Measurements from ENCODE around the gene PAK5.

Gene PAK5

DNA sequence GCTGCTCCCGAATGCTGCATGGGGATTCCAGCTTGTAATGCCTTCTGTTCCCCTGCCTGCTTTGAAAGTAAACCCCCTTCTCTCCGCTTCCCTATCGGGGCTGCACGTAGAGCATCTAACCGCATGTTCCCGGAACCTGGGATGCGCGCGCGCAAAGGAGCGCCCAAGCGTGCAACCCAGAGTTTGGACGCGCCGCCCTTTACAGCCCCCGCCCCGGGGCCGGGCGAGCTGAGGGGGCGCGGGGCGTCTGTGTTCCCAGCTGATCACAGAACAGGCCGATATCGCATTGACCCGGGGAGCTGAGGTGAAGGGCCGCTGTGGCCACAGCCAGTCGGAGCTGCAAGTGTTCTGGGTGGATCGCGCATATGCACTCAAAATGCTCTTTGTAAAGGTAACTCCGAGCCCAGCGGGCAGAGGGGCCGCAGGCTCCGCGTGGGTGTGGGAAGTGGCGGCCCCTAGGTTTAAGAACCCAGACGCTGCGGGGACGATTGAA lies 323.1 kb downstream of the PAK5 start:
- Histone ChIP-seq H3K27ac (no peak overlapping the region), H3K9ac (no peak overlapping the region), H3K4me2 (ENCODE audit: low read length) (no peak overlapping the region), H3K27me3 (ENCODE audit: control insufficient read depth, insufficient read depth, low read length) (no peaks in the 10 kb centered on the region), H3K79me2 (no peaks in the 10 kb centered on the region), H3K9me3 (ENCODE audit: control insufficient read depth, low read length) (no peaks in the 10 kb centered on the region), H3K36me3 (ENCODE audit: control insufficient read depth, insufficient read depth, low read length) (no peaks in the 10 kb centered on the region), H2AFZ (no peak overlapping the region), H3K4me3 (ENCODE audit: low read depth, low read length) (no peak overlapping the region), H3K4me1 (no peaks in the 10 kb centered on the region)
- TF ChIP-seq, protein P1, sequence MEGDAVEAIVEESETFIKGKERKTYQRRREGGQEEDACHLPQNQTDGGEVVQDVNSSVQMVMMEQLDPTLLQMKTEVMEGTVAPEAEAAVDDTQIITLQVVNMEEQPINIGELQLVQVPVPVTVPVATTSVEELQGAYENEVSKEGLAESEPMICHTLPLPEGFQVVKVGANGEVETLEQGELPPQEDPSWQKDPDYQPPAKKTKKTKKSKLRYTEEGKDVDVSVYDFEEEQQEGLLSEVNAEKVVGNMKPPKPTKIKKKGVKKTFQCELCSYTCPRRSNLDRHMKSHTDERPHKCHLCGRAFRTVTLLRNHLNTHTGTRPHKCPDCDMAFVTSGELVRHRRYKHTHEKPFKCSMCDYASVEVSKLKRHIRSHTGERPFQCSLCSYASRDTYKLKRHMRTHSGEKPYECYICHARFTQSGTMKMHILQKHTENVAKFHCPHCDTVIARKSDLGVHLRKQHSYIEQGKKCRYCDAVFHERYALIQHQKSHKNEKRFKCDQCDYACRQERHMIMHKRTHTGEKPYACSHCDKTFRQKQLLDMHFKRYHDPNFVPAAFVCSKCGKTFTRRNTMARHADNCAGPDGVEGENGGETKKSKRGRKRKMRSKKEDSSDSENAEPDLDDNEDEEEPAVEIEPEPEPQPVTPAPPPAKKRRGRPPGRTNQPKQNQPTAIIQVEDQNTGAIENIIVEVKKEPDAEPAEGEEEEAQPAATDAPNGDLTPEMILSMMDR (IDR thresholded peaks at IDR 0.05), result no peak

DNA sequence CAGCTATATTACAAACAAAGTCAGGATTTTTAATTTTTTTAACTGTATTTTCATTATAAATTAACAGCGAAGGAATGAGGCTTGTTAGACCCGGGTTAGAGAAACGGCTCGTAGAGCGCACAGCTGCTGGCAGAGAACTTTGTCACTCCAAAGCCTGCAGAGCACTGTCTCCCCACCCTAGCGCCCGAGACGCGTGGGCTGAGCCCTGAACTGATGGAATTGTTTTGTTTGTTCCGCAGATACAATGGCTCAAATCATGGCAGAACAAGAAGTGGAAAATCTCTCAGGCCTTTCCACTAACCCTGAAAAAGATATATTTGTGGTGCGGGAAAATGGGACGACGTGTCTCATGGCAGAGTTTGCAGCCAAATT lies 323.7 kb downstream of the PAK5 start:
- Histone ChIP-seq H3K4me3 (ENCODE audit: low read depth, low read length) (no peak overlapping the region), H3K27ac (no peak overlapping the region), H2AFZ (no peak overlapping the region), H3K4me1 (no peaks in the 10 kb centered on the region), H3K9me3 (ENCODE audit: control insufficient read depth, low read length) (no peaks in the 10 kb centered on the region), H3K4me2 (ENCODE audit: low read length) (no peak overlapping the region), H3K79me2 (no peaks in the 10 kb centered on the region), H3K27me3 (ENCODE audit: control insufficient read depth, insufficient read depth, low read length) (no peaks in the 10 kb centered on the region), H3K9ac (no peak overlapping the region), H3K36me3 (ENCODE audit: control insufficient read depth, insufficient read depth, low read length) (no peaks in the 10 kb centered on the region)
- TF ChIP-seq, protein P1 (IDR thresholded peaks at IDR 0.05), result no peak

DNA sequence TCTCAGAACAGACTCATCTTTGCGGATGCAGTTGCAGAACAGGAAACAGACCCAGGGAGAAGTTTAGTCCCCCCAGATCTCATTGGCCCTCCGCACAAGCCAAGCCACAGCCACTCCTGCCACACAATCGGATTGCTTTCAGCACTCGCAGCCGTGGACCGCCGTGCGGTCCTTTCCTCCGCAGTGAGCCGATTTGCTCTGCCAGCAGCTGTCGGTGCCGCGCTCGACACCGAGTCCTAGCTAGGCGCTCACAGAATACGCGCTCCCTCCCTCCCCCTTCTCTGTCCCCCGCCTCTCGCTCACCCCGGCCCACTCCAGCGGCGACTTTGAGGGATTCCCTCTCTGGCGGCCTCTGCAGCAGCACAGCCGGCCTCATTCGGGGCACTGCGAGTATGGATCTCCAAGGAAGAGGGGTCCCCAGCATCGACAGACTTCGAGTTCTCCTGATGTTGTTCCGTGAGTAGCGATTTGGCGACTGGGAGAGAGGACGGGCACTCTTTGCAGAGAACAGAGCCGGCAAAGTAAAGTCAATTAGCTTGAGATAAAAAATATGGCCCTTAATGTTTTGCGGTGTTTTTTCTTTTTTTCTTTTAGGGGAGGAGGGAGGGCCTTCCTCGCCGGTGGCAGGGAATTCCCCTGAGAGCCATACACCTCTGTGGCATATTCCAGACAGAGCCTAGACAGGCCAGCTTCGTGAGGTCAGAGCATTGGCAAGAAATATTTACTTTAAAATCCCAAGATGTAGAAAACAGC lies 324.2 kb downstream of the PAK5 start, which contains the start of gene LAMP5:
TSS of gene LAMP5 (plus strand) at position 130 of the 753 bp plus-strand sequence. CDS start at position 393, 263 bp downstream.
- H3K27ac ChIP-seq, result no peak within 1 kb of the TSS

DNA sequence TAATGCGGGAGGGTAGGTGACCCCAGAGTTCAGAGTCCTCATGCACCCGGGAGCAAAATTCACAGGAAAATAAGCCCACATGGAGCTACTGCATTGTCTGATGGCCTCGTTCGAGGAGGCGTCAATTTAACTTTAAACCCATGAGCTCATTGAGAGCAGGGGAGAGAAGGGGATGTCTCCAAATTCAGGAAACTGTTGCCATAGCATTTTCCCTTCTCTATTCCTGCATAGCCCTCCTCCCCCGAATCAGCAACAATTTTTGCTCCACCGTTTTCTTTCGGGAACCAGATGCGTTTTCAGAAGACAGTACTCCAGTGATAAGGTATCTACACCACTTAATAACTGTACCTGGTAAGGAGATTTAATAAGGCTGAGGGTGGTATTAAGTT lies 324.8 kb downstream of the PAK5 start:
- Histone ChIP-seq H3K27ac (no peak overlapping the region), H3K4me2 (ENCODE audit: low read length) (no peak overlapping the region), H3K9me3 (ENCODE audit: control insufficient read depth, low read length) (no peaks in the 10 kb centered on the region), H3K9ac (no peak overlapping the region), H3K36me3 (ENCODE audit: control insufficient read depth, insufficient read depth, low read length) (no peaks in the 10 kb centered on the region), H3K4me1 (no peaks in the 10 kb centered on the region), H3K79me2 (no peaks in the 10 kb centered on the region), H3K4me3 (ENCODE audit: low read depth, low read length) (no peak overlapping the region), H3K27me3 (ENCODE audit: control insufficient read depth, insufficient read depth, low read length) (no peaks in the 10 kb centered on the region), H2AFZ (no peak overlapping the region)
- TF ChIP-seq, protein P1 (IDR thresholded peaks at IDR 0.05), result no peak

More for the DNA sequence above, 324.2 kb downstream of the PAK5 start, which contains the start of gene LAMP5:
- Histone ChIP-seq H3K9ac (no peak within 1 kb of the TSS), H3K9me3 (ENCODE audit: control insufficient read depth, low read length) (no peaks in the 10 kb centered on the region), H3K4me3 (ENCODE audit: low read depth, low read length) (no peak within 1 kb of the TSS), H2AFZ (no peak within 1 kb of the TSS), H3K4me1 (no peaks in the 10 kb centered on the region), H3K27me3 (ENCODE audit: control insufficient read depth, insufficient read depth, low read length) (no peaks in the 10 kb centered on the region), H3K79me2 (no peaks in the 10 kb centered on the region), H3K4me2 (ENCODE audit: low read length) (no peak within 1 kb of the TSS), H3K36me3 (ENCODE audit: control insufficient read depth, insufficient read depth, low read length) (no peaks in the 10 kb centered on the region)
- TF ChIP-seq, protein P1 (IDR thresholded peaks at IDR 0.05), result no peak

DNA sequence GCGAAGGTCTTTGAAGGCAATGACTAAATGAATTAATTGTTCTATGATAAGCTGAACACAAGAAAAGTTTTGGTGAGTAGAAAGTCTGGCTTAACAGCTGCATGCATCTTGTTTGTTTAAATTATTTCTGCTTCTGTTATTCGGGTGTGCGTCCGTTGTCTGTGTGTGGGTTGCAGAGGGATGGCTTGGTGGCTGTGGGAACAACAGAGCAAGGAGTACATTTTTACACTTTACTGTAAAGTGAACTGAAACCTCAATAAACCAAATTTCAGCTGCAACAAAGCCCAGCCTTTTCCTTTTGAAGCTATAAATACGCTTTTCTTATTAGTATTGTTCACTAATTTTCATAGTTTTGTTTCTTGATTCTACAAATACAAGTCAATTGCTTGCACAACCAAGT lies 328.0 kb downstream of the PAK5 start:
- Histone ChIP-seq H3K9ac (no peak overlapping the region), H3K36me3 (ENCODE audit: control insufficient read depth, insufficient read depth, low read length) (no peaks in the 10 kb centered on the region), H3K4me1 (no peaks in the 10 kb centered on the region), H2AFZ (no peak overlapping the region), H3K4me3 (ENCODE audit: low read depth, low read length) (no peak overlapping the region), H3K27me3 (ENCODE audit: control insufficient read depth, insufficient read depth, low read length) (no peaks in the 10 kb centered on the region), H3K9me3 (ENCODE audit: control insufficient read depth, low read length) (no peaks in the 10 kb centered on the region), H3K4me2 (ENCODE audit: low read length) (no peak overlapping the region), H3K27ac (no peak overlapping the region), H3K79me2 (no peaks in the 10 kb centered on the region)
- TF ChIP-seq, protein P1 (IDR thresholded peaks at IDR 0.05), result no peak
